ENCODE measurements around the gene SKI. TPM values are rescaled to one million over a fixed set of nuclear protein-coding genes. Genes with fewer than 3 reads are reported as not detected.

The SKI gene
- total RNA-seq, 1 donor, result 48.9 TPM

DNA sequence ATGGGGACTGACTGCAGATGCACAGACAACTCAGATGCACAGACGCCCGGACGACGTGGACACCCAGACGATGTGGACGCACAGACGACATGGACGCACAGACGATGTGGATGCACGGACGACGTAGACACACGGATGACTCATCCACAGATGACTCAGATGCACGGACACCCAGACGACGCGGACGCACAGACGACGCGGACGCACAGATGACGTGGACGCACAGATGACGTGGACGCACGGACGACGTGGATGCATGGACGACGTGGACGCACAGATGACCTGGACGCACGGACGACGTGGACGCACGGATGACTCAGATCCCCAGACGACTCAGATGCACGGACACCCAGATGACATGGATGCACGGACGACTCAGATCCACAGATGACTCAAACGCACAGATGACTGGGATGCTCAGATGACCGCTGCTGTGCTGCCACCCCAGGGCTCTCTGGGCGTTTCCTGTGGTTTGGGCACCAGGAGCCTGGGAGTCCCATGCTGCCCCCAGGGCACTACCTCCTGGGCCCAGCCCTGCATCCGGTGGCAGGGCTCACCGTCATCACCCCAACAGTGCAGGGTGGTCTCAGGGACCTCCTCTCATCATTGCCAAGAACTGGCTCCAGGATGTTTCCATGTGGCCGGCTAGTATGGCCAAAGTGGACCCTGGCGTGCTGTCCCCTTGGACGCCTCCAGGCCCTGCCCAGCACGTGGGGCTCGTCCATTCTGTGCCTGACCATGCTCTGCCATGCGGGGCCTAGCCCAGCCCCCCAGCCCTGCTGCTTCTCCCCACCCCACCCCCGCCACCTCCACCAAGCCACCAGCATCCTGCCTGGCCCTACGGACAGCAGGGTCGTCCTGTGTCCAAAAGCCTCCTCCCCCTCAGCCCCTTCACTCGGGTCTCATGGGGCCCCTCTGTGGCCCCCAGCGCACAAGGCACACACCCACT, 47.5 kb upstream of the SKI start:
- Histone ChIP-seq H3K4me3 (ENCODE audit: insufficient read depth, low read length) (no peak overlapping the region), H3K27me3 (ENCODE audit: insufficient read depth, low read length) (peaks cover 4% of the 10 kb centered on the region), H3K79me2 (ENCODE audit: insufficient read depth, low read length) (no peaks in the 10 kb centered on the region), H3K4me2 (ENCODE audit: insufficient read depth, low read length) (no peak overlapping the region), H3K27ac (ENCODE audit: low read depth, low read length) (no peak overlapping the region), H4K20me1 (ENCODE audit: insufficient read depth, low read length) (no peaks in the 10 kb centered on the region), H3K36me3 (ENCODE audit: insufficient read depth, low read length) (no peaks in the 10 kb centered on the region), H2AFZ (ENCODE audit: low read length) (no peak overlapping the region), H3K9me3 (ENCODE audit: low read depth, low read length) (no peaks in the 10 kb centered on the region), H3K4me1 (ENCODE audit: insufficient read depth, low read length) (no peaks in the 10 kb centered on the region)
- peak; percentile 92 for DNase-seq (ENCODE audit: insufficient read length, low spot score, missing footprints)
- TF ChIP-seq CTCF (IDR thresholded peaks at IDR 0.05; ENCODE audit: extremely low read depth, low read depth, low read length), result no peak

GRCh38 chr1:2181271-2181670, 46.8 kb upstream of the SKI start:
- no peaks in the 10 kb centered on the region for H3K79me2 ChIP-seq (ENCODE audit: insufficient read depth, low read length)
- no peaks in the 10 kb centered on the region for H3K36me3 ChIP-seq (ENCODE audit: insufficient read depth, low read length)
- H2AFZ ChIP-seq (ENCODE audit: low read length), result no peak overlapping the region
- H3K4me2 ChIP-seq (ENCODE audit: insufficient read depth, low read length), result no peak overlapping the region
- H3K27ac ChIP-seq (ENCODE audit: low read depth, low read length), result no peak overlapping the region
- H3K4me1 ChIP-seq (ENCODE audit: insufficient read depth, low read length), result no peaks in the 10 kb centered on the region
- DNase-seq (ENCODE audit: insufficient read length, low spot score, missing footprints), result no peak
- TF ChIP-seq CTCF (IDR thresholded peaks at IDR 0.05; ENCODE audit: extremely low read depth, low read depth, low read length), result no peak
- H3K4me3 ChIP-seq (ENCODE audit: insufficient read depth, low read length), result no peak overlapping the region
- H4K20me1 ChIP-seq (ENCODE audit: insufficient read depth, low read length), result no peaks in the 10 kb centered on the region
- H3K9me3 ChIP-seq (ENCODE audit: low read depth, low read length), result no peaks in the 10 kb centered on the region
- H3K27me3 ChIP-seq (ENCODE audit: insufficient read depth, low read length), result peaks cover 2% of the 10 kb centered on the region

GRCh38 chr1:2181752-2182151, 46.4 kb upstream of the SKI start:
- Histone ChIP-seq H3K27me3 (ENCODE audit: insufficient read depth, low read length) (no peaks in the 10 kb centered on the region), H3K4me1 (ENCODE audit: insufficient read depth, low read length) (no peaks in the 10 kb centered on the region), H3K4me2 (ENCODE audit: insufficient read depth, low read length) (no peak overlapping the region), H4K20me1 (ENCODE audit: insufficient read depth, low read length) (no peaks in the 10 kb centered on the region), H3K4me3 (ENCODE audit: insufficient read depth, low read length) (no peak overlapping the region), H3K79me2 (ENCODE audit: insufficient read depth, low read length) (no peaks in the 10 kb centered on the region), H3K27ac (ENCODE audit: low read depth, low read length) (no peak overlapping the region), H3K9me3 (ENCODE audit: low read depth, low read length) (no peaks in the 10 kb centered on the region), H3K36me3 (ENCODE audit: insufficient read depth, low read length) (no peaks in the 10 kb centered on the region), H2AFZ (ENCODE audit: low read length) (no peak overlapping the region)
- DNase-seq (ENCODE audit: insufficient read length, low spot score, missing footprints), result no peak
- TF ChIP-seq CTCF (IDR thresholded peaks at IDR 0.05; ENCODE audit: extremely low read depth, low read depth, low read length), result no peak

GRCh38 chr1:2182376-2182775, 45.7 kb upstream of the SKI start:
- H3K27me3 ChIP-seq (ENCODE audit: insufficient read depth, low read length), result no peaks in the 10 kb centered on the region
- H3K4me1 ChIP-seq (ENCODE audit: insufficient read depth, low read length), result no peaks in the 10 kb centered on the region
- no peaks in the 10 kb centered on the region for H3K36me3 ChIP-seq (ENCODE audit: insufficient read depth, low read length)
- H3K79me2 ChIP-seq (ENCODE audit: insufficient read depth, low read length), result no peaks in the 10 kb centered on the region
- no peaks in the 10 kb centered on the region for H4K20me1 ChIP-seq (ENCODE audit: insufficient read depth, low read length)
- no peak overlapping the region for H3K4me3 ChIP-seq (ENCODE audit: insufficient read depth, low read length)
- H2AFZ ChIP-seq (ENCODE audit: low read length), result no peak overlapping the region
- H3K27ac ChIP-seq (ENCODE audit: low read depth, low read length), result no peak overlapping the region
- no peak for TF ChIP-seq CTCF (IDR thresholded peaks at IDR 0.05; ENCODE audit: extremely low read depth, low read depth, low read length)
- no peak overlapping the region for H3K4me2 ChIP-seq (ENCODE audit: insufficient read depth, low read length)
- H3K9me3 ChIP-seq (ENCODE audit: low read depth, low read length), result no peaks in the 10 kb centered on the region
- DNase-seq (ENCODE audit: insufficient read length, low spot score, missing footprints), result no peak
